Urinary bladder (tissue), 4 donors: Measurements from ENCODE around the gene RHOT2. TPM values are rescaled to one million over a fixed set of nuclear protein-coding genes. Genes with fewer than 3 reads are reported as not detected.
"Not testable (repeated sequence)": the region's sequence is repeated elsewhere in the genome, so short reads cannot be mapped to it uniquely, and the experiment has no call there.

ENCODE experiments used
- DNase-seq: peaks from one replicate; pipeline ENCODE4 v3.0.0-alpha.2; 2015; ENCODE audit errors: extremely low spot score
- H3K27ac ChIP-seq: one replicate; pipeline ENCODE4 v1.5.1; 2013; ENCODE audit warnings: low read depth, mild to moderate bottlenecking, moderate library complexity
- H3K36me3 ChIP-seq: one replicate; pipeline ENCODE4 v1.6.1; 2013; ENCODE audit warnings: mild to moderate bottlenecking, moderate library complexity; ENCODE audit not compliant: insufficient read depth
- H3K4me1 ChIP-seq: one replicate; pipeline ENCODE4 v1.6.1; 2013; ENCODE audit warnings: mild to moderate bottlenecking, moderate library complexity; ENCODE audit not compliant: insufficient read depth
- H3K4me3 ChIP-seq: one replicate; pipeline ENCODE4 v1.5.1; 2013; ENCODE audit warnings: low read depth, low read length
- WGBS: extraction: QIAGEN DNeasy Blood & Tissue Kit; methylation state at CpG from one replicate; pipeline ENCODE4 v1.1.7; 2013; 5-methylcytosine and 5-hydroxymethylcytosine counted together
- polyA plus RNA-seq: library from polyadenylated mRNA; stranded (reverse); fragments of 200-250 nt; gene quantifications from one replicate; pipeline ENCODE4 v1.2.3, GENCODE V29; 2013
- total RNA-seq: library from RNA; depleted of rRNA; stranded (reverse); fragments of >200 nt; gene quantifications from one replicate; pipeline ENCODE4 v1.2.3, GENCODE V29; 2014
- donor health status: healthy with polysubstance abuse.
- donor health status: healthy.

RHOT2 gene
- total and polyA plus RNA-seq, 2 donors, result 26.0 to 103 TPM

- Histone ChIP-seq H3K4me1 (peaks cover 2% of the 10 kb centered on the region), H3K27ac (no peak overlapping the region), H3K36me3 (peaks cover 4% of the 10 kb centered on the region), H3K4me3 (no peak overlapping the region)
- DNase-seq, result no peak
- WGBS, result 83% methylated on average over 36 of the region's 36 CpGs
Measured at GRCh38 chr16:682493-683395, 14.8 kb downstream of the RHOT2 start.

GRCh38 chr16:683396-684070 is 15.6 kb downstream of the RHOT2 start:
- Histone ChIP-seq H3K4me1 (peaks cover 2% of the 10 kb centered on the region), H3K36me3 (peaks cover 4% of the 10 kb centered on the region), H3K4me3 (peak overlapping the region; percentile 71), H3K27ac (no peak overlapping the region)
- WGBS, result 13% methylated on average over 57 of the region's 57 CpGs
- DNase-seq, result no peak

DNA sequence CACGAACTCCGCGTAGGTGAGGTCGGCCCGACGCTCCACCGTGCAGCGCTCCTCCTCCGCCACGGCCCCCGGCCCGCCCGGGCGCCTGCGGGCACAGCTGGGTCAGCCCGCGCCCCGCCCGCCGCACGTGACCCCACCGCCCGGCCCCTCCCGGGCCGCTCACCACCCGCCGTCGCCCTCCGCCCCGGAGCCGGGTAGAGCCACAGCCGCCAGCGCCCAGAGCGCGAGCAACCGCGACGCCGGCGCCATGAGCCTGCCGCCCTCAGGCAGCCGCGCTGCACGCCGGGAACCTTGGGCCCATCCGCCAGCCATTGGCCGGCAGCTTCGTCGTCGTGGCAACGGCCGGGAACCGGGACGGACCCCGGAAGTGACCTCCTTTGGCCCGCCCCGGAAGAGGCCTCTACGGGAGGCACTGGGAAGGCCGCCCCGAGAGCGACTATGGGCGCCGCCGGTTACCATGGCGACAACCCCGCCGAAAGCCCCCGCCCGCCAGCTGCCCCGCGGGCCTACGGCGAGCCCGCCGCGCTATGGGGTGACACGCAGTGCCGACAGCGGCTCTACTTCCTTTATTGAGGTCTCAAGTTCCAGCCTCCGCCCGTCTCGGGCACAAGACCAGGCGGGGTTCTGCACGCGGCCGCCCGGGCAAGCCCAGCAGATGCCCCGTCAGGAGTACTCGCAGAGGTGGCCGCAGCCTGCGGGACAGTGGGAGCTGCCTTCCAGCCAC is 16.3 kb downstream of the RHOT2 start, which contains the start of gene JMJD8:
Gene JMJD8, minus strand, starts transcription at position 264 of the 724 bp plus-strand sequence. Its CDS starts 15 bp downstream, at position 249.
- peak within 1 kb of the TSS; percentile 71 for H3K4me3 ChIP-seq
- peaks cover 2% of the 10 kb centered on the region for H3K4me1 ChIP-seq
- DNase-seq, result peak; percentile 87
- H3K36me3 ChIP-seq, result peaks cover 4% of the 10 kb centered on the region
- H3K27ac ChIP-seq, result no peak within 1 kb of the TSS
- 2% methylated on average over 91 of the region's 91 CpGs for WGBS

DNA sequence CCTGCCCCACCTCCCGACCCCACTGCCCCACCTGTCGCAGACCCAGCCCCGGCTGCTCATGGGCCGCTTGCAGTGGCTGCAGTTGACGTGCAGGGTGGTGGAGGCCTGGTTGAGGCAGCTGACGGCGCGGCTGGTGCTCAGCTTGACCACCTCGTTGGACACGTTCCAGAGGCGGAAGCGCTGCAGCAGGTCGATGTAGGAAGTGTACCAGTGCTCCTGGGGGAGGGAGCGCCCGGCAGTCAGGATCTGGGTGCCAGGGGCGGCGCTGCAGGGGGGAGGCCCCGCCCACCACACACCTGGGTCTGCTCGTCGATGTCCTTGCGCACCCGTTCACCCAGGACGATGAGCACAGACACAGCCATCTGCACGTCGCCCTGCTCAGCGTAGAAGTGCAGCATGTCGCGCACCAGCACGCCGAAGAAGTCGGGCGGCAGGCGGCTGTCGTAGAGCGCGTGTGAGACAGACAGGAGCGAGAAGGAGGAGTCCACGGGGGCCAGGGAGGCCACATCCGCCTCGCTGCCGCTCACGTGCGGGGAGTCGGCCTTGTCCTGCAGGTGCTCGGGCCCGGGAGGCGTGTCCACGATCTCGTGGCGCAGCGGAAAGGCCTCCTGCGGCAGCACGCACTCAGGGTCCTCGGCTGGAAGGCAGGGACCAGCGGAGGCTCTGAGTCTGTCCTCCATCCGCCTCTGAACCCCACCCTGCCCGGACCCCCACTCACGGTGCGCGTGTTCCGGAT is 17.2 kb downstream of the RHOT2 start:
- Histone ChIP-seq H3K4me3 (peak overlapping the region; percentile 71), H3K36me3 (peaks cover 4% of the 10 kb centered on the region), H3K27ac (no peak overlapping the region), H3K4me1 (peaks cover 2% of the 10 kb centered on the region)
- DNase-seq, result no peak
- WGBS, result 94% methylated on average over 61 of the region's 61 CpGs

- H3K36me3 ChIP-seq, result peaks cover 4% of the 10 kb centered on the region
- no peak for DNase-seq
- peaks cover 2% of the 10 kb centered on the region for H3K4me1 ChIP-seq
- no peak overlapping the region for H3K4me3 ChIP-seq
- H3K27ac ChIP-seq, result no peak overlapping the region
- 69% methylated on average over 10 of the region's 10 CpGs for WGBS
Measured at GRCh38 chr16:685967-686366, 18.0 kb downstream of the RHOT2 start.

- Histone ChIP-seq H3K4me3 (no peak overlapping the region), H3K36me3 (peaks cover 4% of the 10 kb centered on the region), H3K27ac (no peak overlapping the region), H3K4me1 (peaks cover 2% of the 10 kb centered on the region)
- 94% methylated on average over 51 of the region's 51 CpGs for WGBS
- DNase-seq, result no peak
Measured at GRCh38 chr16:686459-687260, 18.7 kb downstream of the RHOT2 start.

GRCh38 chr16:687499-687898 is 19.6 kb downstream of the RHOT2 start:
- WGBS, result 92% methylated on average over 19 of the region's 19 CpGs
- H3K36me3 ChIP-seq, result peaks cover 4% of the 10 kb centered on the region
- no peak for DNase-seq
- H3K4me1 ChIP-seq, result peaks cover 2% of the 10 kb centered on the region
- no peak overlapping the region for H3K27ac ChIP-seq
- H3K4me3 ChIP-seq, result no peak overlapping the region

DNA sequence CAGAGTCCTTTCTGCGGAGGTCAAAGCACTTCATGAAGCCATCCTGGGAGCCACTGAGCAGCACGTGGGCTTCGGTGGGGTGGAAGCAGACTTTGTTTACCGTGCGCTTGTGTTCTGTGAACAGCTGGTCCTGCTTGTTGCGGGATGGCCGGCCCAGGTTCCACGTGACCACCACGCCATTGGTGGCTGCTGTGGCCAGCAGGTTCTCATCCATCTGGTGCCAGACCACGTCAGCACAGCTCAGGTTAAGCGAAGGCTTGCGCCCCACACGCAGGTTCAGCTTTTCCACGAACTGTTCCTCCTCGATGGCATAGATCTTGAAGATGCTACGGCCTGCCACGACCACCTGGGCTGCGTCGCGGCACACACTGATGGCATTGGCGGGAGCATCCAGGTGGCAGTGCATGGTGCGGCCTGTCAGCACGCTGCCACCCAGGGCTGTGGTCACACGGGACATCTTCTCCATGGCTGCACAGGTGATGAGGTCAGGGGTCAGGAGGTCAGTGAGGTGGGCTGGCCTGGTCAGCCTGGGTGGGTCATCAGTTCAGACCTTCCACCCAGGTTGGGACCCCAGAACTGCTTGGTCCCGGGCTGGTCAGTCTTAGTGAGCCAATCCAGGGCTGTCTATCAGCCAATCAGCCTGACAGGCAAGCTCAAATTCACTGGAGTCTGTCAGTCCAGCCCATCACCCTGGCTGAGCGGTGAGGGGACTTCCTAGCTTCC is 21.4 kb downstream of the RHOT2 start:
- no peaks in the 10 kb centered on the region for H3K4me1 ChIP-seq

DNA sequence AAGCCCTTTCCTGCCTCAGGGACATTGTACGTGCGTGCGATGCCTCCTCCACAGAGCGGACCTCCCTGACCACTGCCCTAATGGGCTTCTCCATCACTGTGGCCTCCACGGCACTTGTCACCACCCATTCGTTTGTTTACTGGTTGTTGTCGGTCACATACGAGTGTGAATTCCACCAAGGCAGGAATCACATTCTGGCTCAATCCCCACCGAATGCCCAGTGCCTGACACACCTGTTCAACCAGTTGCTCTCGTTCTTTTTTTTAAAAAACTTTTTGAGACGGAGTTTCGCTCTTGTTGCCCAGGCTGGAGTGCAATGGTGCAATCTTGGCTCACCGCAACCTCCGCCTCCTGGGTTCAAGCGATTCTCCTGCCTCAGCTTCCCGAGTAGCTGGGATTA is 23.3 kb downstream of the RHOT2 start:
- not testable (repeated sequence) for H3K4me3 ChIP-seq, H3K36me3 ChIP-seq, H3K4me1 ChIP-seq, DNase-seq, H3K27ac ChIP-seq
- WGBS, result 84% methylated on average over 16 of the region's 16 CpGs

More for the DNA sequence above, 21.4 kb downstream of the RHOT2 start:
- WGBS, result 83% methylated on average over 26 of the region's 26 CpGs
- Histone ChIP-seq H3K4me3 (peak overlapping the region; percentile 54), H3K36me3 (peaks cover 2% of the 10 kb centered on the region), H3K27ac (no peak overlapping the region)
- DNase-seq, result no peak

GRCh38 chr16:692356-693108 is 24.6 kb downstream of the RHOT2 start:
- no peak for DNase-seq
- H3K27ac ChIP-seq, result no peak overlapping the region
- H3K36me3 ChIP-seq, result no peaks in the 10 kb centered on the region
- no peaks in the 10 kb centered on the region for H3K4me1 ChIP-seq
- no peak overlapping the region for H3K4me3 ChIP-seq
- WGBS, result 64% methylated on average over 10 of the region's 10 CpGs

DNA sequence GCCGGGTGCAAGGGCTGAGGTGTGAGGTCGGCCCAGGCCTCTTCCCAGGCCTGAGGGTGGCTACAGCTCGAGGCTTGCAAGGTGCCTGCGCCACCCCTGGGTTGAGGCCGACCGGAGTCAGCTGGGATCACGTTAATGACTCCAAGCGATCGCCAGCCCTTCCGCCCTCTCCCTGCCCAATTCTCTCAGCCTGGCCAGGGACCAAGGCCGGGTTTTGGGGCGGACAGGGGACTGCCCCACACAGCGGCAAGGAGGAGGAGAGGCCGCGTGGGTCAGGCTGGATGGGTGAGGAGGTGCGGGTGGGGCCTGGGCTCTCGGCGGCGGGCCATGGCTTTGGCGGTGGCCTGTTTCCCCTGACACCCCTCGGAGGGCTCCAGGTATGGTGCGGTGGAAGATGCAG is 25.4 kb downstream of the RHOT2 start:
- Histone ChIP-seq H3K4me3 (no peak overlapping the region), H3K4me1 (no peaks in the 10 kb centered on the region), H3K27ac (no peak overlapping the region), H3K36me3 (no peaks in the 10 kb centered on the region)
- DNase-seq, result no peak
- WGBS, result 30% methylated on average over 22 of the region's 22 CpGs
